Immature natural killer cell (primary cell): ENCODE measurements around the gene COP1. TPM values are rescaled to one million over a fixed set of nuclear protein-coding genes. Genes with fewer than 3 reads are reported as not detected.
A peak's percentile ranks its signal among the peaks of the same experiment; 100 is the strongest.
"Not testable (repeated sequence)": the region's sequence is repeated elsewhere in the genome, so short reads cannot be mapped to it uniquely, and the experiment has no call there.

Experiments
- DNase-seq, 3 donors: peaks; one replicate each; pipeline ENCODE4 v3.0.0; 2022; ENCODE audit warnings: mixed read lengths in 1 of 3
- H3K27ac Mint-ChIP-seq, 6 donors: one replicate each; pipeline ENCODE4 v1.8.0; 2020; ENCODE audit warnings: mixed read lengths in 6 of 6, mild to moderate bottlenecking in 5 of 6, inconsistent platforms in 4 of 6, moderate library complexity in 3 of 6
- H3K27me3 Mint-ChIP-seq, 3 donors: one replicate each; pipeline ENCODE4 v1.8.0; 2020 to 2021; ENCODE audit warnings: low read depth in 3 of 3, mild to moderate bottlenecking in 3 of 3, mixed read lengths in 3 of 3, moderate library complexity in 3 of 3, inconsistent platforms in 1 of 3
- H3K36me3 Mint-ChIP-seq, 3 donors: one replicate each; pipeline ENCODE4 v1.8.0; 2020; ENCODE audit warnings: mixed read lengths in 3 of 3, inconsistent platforms in 2 of 3, mild to moderate bottlenecking in 2 of 3
- H3K4me1 Mint-ChIP-seq, 2 donors: one replicate each; pipeline ENCODE4 v1.8.0; 2020; ENCODE audit warnings: inconsistent platforms in 2 of 2, mild to moderate bottlenecking in 2 of 2, mixed read lengths in 2 of 2, moderate library complexity in 1 of 2
- H3K4me3 Mint-ChIP-seq, 5 donors: one replicate each; pipeline ENCODE4 v1.8.0; 2020; ENCODE audit warnings: mild to moderate bottlenecking in 5 of 5, mixed read lengths in 5 of 5, inconsistent platforms in 3 of 5, moderate library complexity in 3 of 5
- H3K9me3 Mint-ChIP-seq, 6 donors: one replicate each; pipeline ENCODE4 v1.8.0; 2020; ENCODE audit warnings: mild to moderate bottlenecking in 6 of 6, mixed read lengths in 6 of 6, inconsistent platforms in 4 of 6, moderate library complexity in 3 of 6
- polyA plus RNA-seq, 3 donors: library from polyadenylated mRNA; unstranded; fragments of 300-500 nt; fragmentation: Illumina TruSeq; gene quantifications; one replicate each; pipeline ENCODE4 v1.2.3, GENCODE V29; 2021

Gene COP1
- polyA plus RNA-seq, 3 donors from 2014 or later = 28.3 to 42.2 (median 37.4) TPM

- Mint-ChIP-seq H3K4me3 (no peak overlapping the region), H3K4me1 (peaks cover 0 to 17% of the 10 kb centered on the region in 2 donors), H3K36me3 (peaks cover 4 to 35% (median 18%) of the 10 kb centered on the region in 3 donors), H3K27ac (no peak overlapping the region), H3K27me3 (peaks cover 0 to 2% (median 2%) of the 10 kb centered on the region in 3 donors), H3K9me3 (no peaks in the 10 kb centered on the region)
- DNase-seq = no peak
Observed at GRCh38 chr1:176033881-176034280, 173.2 kb downstream of the COP1 start.

GRCh38 chr1:176033474-176033873, 173.6 kb downstream of the COP1 start:
- peaks cover 0 to 17% of the 10 kb centered on the region in 2 donors for H3K4me1 Mint-ChIP-seq
- H3K4me3 Mint-ChIP-seq = no peak overlapping the region
- no peak for DNase-seq
- no peaks in the 10 kb centered on the region for H3K9me3 Mint-ChIP-seq
- peaks cover 0 to 2% (median 2%) of the 10 kb centered on the region in 3 donors for H3K27me3 Mint-ChIP-seq
- H3K27ac Mint-ChIP-seq = no peak overlapping the region
- peaks cover 4 to 31% (median 18%) of the 10 kb centered on the region in 3 donors for H3K36me3 Mint-ChIP-seq

- H3K4me3 Mint-ChIP-seq = no peak overlapping the region
- H3K27ac Mint-ChIP-seq = peak overlapping the region in 1 of 6 donors; percentile 22
- DNase-seq = no peak
- H3K36me3 Mint-ChIP-seq = peaks cover 0 to 29% (median 14%) of the 10 kb centered on the region in 3 donors
- peaks cover 0 to 17% of the 10 kb centered on the region in 2 donors for H3K4me1 Mint-ChIP-seq
- H3K9me3 Mint-ChIP-seq = no peaks in the 10 kb centered on the region
- peaks cover 0 to 2% (median 2%) of the 10 kb centered on the region in 3 donors for H3K27me3 Mint-ChIP-seq
Observed at GRCh38 chr1:176032040-176032645, 174.9 kb downstream of the COP1 start.

- H3K27me3 Mint-ChIP-seq = peaks cover 0 to 2% (median 0%) of the 10 kb centered on the region in 3 donors
- no peaks in the 10 kb centered on the region for H3K9me3 Mint-ChIP-seq
- no peak for DNase-seq
- no peak overlapping the region for H3K27ac Mint-ChIP-seq
- peaks cover 0 to 20% (median 8%) of the 10 kb centered on the region in 3 donors for H3K36me3 Mint-ChIP-seq
- H3K4me3 Mint-ChIP-seq = no peak overlapping the region
- H3K4me1 Mint-ChIP-seq = peaks cover under 1 to 5% of the 10 kb centered on the region in 2 donors
Observed at GRCh38 chr1:176029609-176030008, 177.5 kb downstream of the COP1 start.

GRCh38 chr1:176029155-176029554, 177.9 kb downstream of the COP1 start:
- H3K4me3 Mint-ChIP-seq = no peak overlapping the region
- H3K4me1 Mint-ChIP-seq = peaks cover 3 to 5% of the 10 kb centered on the region in 2 donors
- no peaks in the 10 kb centered on the region for H3K9me3 Mint-ChIP-seq
- peaks cover 0 to 25% (median 8%) of the 10 kb centered on the region in 3 donors for H3K36me3 Mint-ChIP-seq
- peaks cover 0 to 2% (median 0%) of the 10 kb centered on the region in 3 donors for H3K27me3 Mint-ChIP-seq
- DNase-seq = no peak
- H3K27ac Mint-ChIP-seq = no peak overlapping the region

GRCh38 chr1:176027934-176028333, 179.2 kb downstream of the COP1 start:
- DNase-seq, H3K27ac Mint-ChIP-seq, H3K4me1 Mint-ChIP-seq, H3K4me3 Mint-ChIP-seq, H3K9me3 Mint-ChIP-seq, H3K27me3 Mint-ChIP-seq: not testable (repeated sequence)
- peaks cover 0 to 25% (median 9%) of the 10 kb centered on the region in 3 donors for H3K36me3 Mint-ChIP-seq

GRCh38 chr1:176022574-176022973, 184.5 kb downstream of the COP1 start:
- peaks cover 3 to 11% of the 10 kb centered on the region in 2 donors for H3K4me1 Mint-ChIP-seq
- no peak overlapping the region for H3K4me3 Mint-ChIP-seq
- H3K36me3 Mint-ChIP-seq = peaks cover 0 to 22% (median 8%) of the 10 kb centered on the region in 3 donors
- no peak for DNase-seq
- no peaks in the 10 kb centered on the region for H3K9me3 Mint-ChIP-seq
- H3K27me3 Mint-ChIP-seq = no peaks in the 10 kb centered on the region
- peak overlapping the region in 2 of 6 donors; percentile 9 to 20 for H3K27ac Mint-ChIP-seq

- no peaks in the 10 kb centered on the region for H3K27me3 Mint-ChIP-seq
- H3K27ac Mint-ChIP-seq = no peak overlapping the region
- H3K4me1 Mint-ChIP-seq = peaks cover 0 to 11% of the 10 kb centered on the region in 2 donors
- no peak for DNase-seq
- H3K36me3 Mint-ChIP-seq = peaks cover 0 to 12% (median 10%) of the 10 kb centered on the region in 3 donors
- no peaks in the 10 kb centered on the region for H3K9me3 Mint-ChIP-seq
- H3K4me3 Mint-ChIP-seq = no peak overlapping the region
Observed at GRCh38 chr1:176017722-176018121, 189.4 kb downstream of the COP1 start.

- H3K9me3 Mint-ChIP-seq = peaks cover 0 to 6% (median 4%) of the 10 kb centered on the region in 6 donors
- H3K27ac Mint-ChIP-seq = no peak overlapping the region
- peaks cover 11 to 29% (median 23%) of the 10 kb centered on the region in 3 donors for H3K36me3 Mint-ChIP-seq
- no peak for DNase-seq
- H3K4me3 Mint-ChIP-seq = no peak overlapping the region
- peaks cover 0 to 2% (median 0%) of the 10 kb centered on the region in 3 donors for H3K27me3 Mint-ChIP-seq
- H3K4me1 Mint-ChIP-seq = no peaks in the 10 kb centered on the region
Observed at GRCh38 chr1:176009951-176010350, 197.1 kb downstream of the COP1 start.

GRCh38 chr1:176007756-176008389, 199.2 kb downstream of the COP1 start:
- H3K9me3 Mint-ChIP-seq, H3K27me3 Mint-ChIP-seq, H3K4me1 Mint-ChIP-seq, H3K4me3 Mint-ChIP-seq, DNase-seq, H3K27ac Mint-ChIP-seq: not testable (repeated sequence)
- peaks cover 11 to 22% (median 22%) of the 10 kb centered on the region in 3 donors for H3K36me3 Mint-ChIP-seq

- not testable (repeated sequence) for H3K27me3 Mint-ChIP-seq, H3K36me3 Mint-ChIP-seq, DNase-seq, H3K4me3 Mint-ChIP-seq, H3K27ac Mint-ChIP-seq
- Mint-ChIP-seq H3K9me3 (peaks cover 0 to 11% (median 1%) of the 10 kb centered on the region in 6 donors), H3K4me1 (peaks cover 6 to 15% of the 10 kb centered on the region in 2 donors)
Observed at GRCh38 chr1:175994660-175995059, 212.4 kb downstream of the COP1 start.

GRCh38 chr1:175992825-175993224, 214.3 kb downstream of the COP1 start:
- Mint-ChIP-seq H3K4me1 (peaks cover 6 to 15% of the 10 kb centered on the region in 2 donors), H3K36me3 (peaks cover 1 to 11% (median 11%) of the 10 kb centered on the region in 3 donors)
- H3K9me3 Mint-ChIP-seq, DNase-seq, H3K4me3 Mint-ChIP-seq, H3K27me3 Mint-ChIP-seq, H3K27ac Mint-ChIP-seq: not testable (repeated sequence)

- H3K27ac Mint-ChIP-seq, H3K27me3 Mint-ChIP-seq, H3K4me3 Mint-ChIP-seq, H3K9me3 Mint-ChIP-seq, DNase-seq: not testable (repeated sequence)
- H3K4me1 Mint-ChIP-seq = peaks cover 6 to 15% of the 10 kb centered on the region in 2 donors
- H3K36me3 Mint-ChIP-seq = peaks cover 5 to 13% (median 12%) of the 10 kb centered on the region in 3 donors
Observed at GRCh38 chr1:175992202-175992601, 214.9 kb downstream of the COP1 start.

GRCh38 chr1:175984813-175985212, 222.3 kb downstream of the COP1 start:
- no peak overlapping the region for H3K4me3 Mint-ChIP-seq
- peaks cover 5 to 16% of the 10 kb centered on the region in 2 donors for H3K4me1 Mint-ChIP-seq
- peaks cover 59 to 71% (median 65%) of the 10 kb centered on the region in 3 donors for H3K36me3 Mint-ChIP-seq
- H3K27ac Mint-ChIP-seq = no peak overlapping the region
- no peak for DNase-seq
- peaks cover 5 to 22% (median 18%) of the 10 kb centered on the region in 6 donors for H3K9me3 Mint-ChIP-seq
- H3K27me3 Mint-ChIP-seq = peaks cover 0 to 2% (median 0%) of the 10 kb centered on the region in 3 donors
